Pancreas (tissue), 10 donors: ENCODE measurements around the gene KCNE3. TPM values are rescaled to one million over a fixed set of nuclear protein-coding genes. Genes with fewer than 3 reads are reported as not detected.

Experiments used
- ATAC-seq, 4 donors: fragments of 200-7000 bp; cut with Tn5 transposase; one replicate each; pipeline versions ENCODE4 v1.8.0 to v1.9.1; 2020; ENCODE audit warnings: mild to moderate bottlenecking in 4 of 4, moderate library complexity in 4 of 4
- DNase-seq, 6 donors: peaks; one replicate each; pipeline ENCODE4 v3.0.0-alpha.2; 2020
- FAIRE-seq: peaks from 2 replicates; lab custom pipeline; 2012; peaks lifted over from hg19 to GRCh38; lab: Jason Lieb, UNC
- H3K27ac ChIP-seq, 4 donors: fragments of 200-600 bp; sonication (generic); 1 replicate in 3 of 4; 2 replicates in 1 of 4; pipeline versions ENCODE4 v1.5.0 to v1.8.0; 2020
- H3K27me3 ChIP-seq, 4 donors: fragments of 200-600 bp; one replicate each; pipeline ENCODE4 v1.8.0; 2021
- H3K36me3 ChIP-seq, 3 donors: fragments of 200-600 bp; sonication (generic) in 1 of 3; one replicate each; pipeline versions ENCODE4 v1.5.0 to v1.8.0; 2020 to 2021
- H3K4me1 ChIP-seq, 3 donors: fragments of 200-600 bp; one replicate each; pipeline ENCODE4 v1.8.0; 2021
- H3K4me3 ChIP-seq, 4 donors: fragments of 200-600 bp; sonication (generic) in 2 of 4; one replicate each; pipeline versions ENCODE4 v1.5.0 to v1.8.0; 2020 to 2021
- H3K9me3 ChIP-seq, 4 donors: fragments of 200-600 bp; one replicate each; pipeline ENCODE4 v1.8.0; 2021
- CTCF ChIP-seq, 4 donors: fragments of 200-600 bp; sonication (generic) in 3 of 4; IDR thresholded peaks; one replicate each; pipeline versions ENCODE4 v1.5.0 to v1.8.0; 2021; ENCODE audit warnings: antibody characterized with exemption in 4 of 4
- WGBS, 2 donors: extraction: QIAGEN DNeasy Blood & Tissue Kit; methylation state at CpG; one replicate each; pipeline ENCODE4 v1.1.7; 2013; 5-methylcytosine and 5-hydroxymethylcytosine counted together
- intact Hi-C, 3 donors: fragments of 100-400 bp; cut with DNase I; formaldehyde crosslinking; loops; one replicate each; pipeline versions ENCODE4 v1.11.1 to v1.14.2; 2022
- polyA plus RNA-seq, 2 donors: library from polyadenylated mRNA; stranded (reverse); fragments of 200-250 nt; gene quantifications; one replicate each; pipeline ENCODE4 v1.2.3, GENCODE V29; 2013
- total RNA-seq, 6 donors: library from RNA; stranded (reverse); fragmentation: NEBNext Ultra II Directional in 4 of 6; extraction: Animal tissue kit (Norgen Biotek cat#: 25700) in 4 of 6; gene quantifications; one replicate each; pipeline versions ENCODE4 v1.2.1 to v1.2.4, GENCODE V29; 2021 to 2023
- donor health status: healthy with polysubstance abuse.
- donor health status: DM: no; HTN: no; CAD: no; lungs with moderate emphysema.
- donor health status: DM: no; HTN: no; CAD: no.
- donor health status: control.
- donor health status: control.
- donor health status: Bipolar disorder and iron deficiency.
- donor health status: DM: yes; HTN: yes; CAD: no.
- donor health status: DM: no; HTN: no; CAD: no.
- donor health status: DM: no; HTN: no; CAD: no.
- donor health status: DM: yes; HTN: yes; CAD: no.

KCNE3 gene
- total and polyA plus RNA-seq, 8 donors: 4.1 to 10.9 (median 5.1) TPM

- H3K27ac ChIP-seq: peak overlapping the region in 2 of 4 donors; percentile 81 to 82
- H3K27me3 ChIP-seq: no peaks in the 10 kb centered on the region
- no peaks in the 10 kb centered on the region for H3K9me3 ChIP-seq
- no peak for FAIRE-seq
- peaks cover 0 to 7% (median 4%) of the 10 kb centered on the region in 3 donors for H3K4me1 ChIP-seq
- intact Hi-C loops: loop anchor here in 1 of 3 donors (10.0 kb wide), 1 partner anchor 94 kb away; no protein-coding TSS in a partner anchor
- peak overlapping the region in 1 of 4 donors; percentile 3 for H3K4me3 ChIP-seq
- DNase-seq: no peak
- no peak for TF ChIP-seq CTCF (IDR thresholded peaks at IDR 0.05)
- peak in 3 of 4 donors; percentile 16 to 61 (median 44) for ATAC-seq
- WGBS, 2 donors: 76 to 83% methylated on average over 2 of the region's 2 CpGs
- H3K36me3 ChIP-seq: no peaks in the 10 kb centered on the region
Observed at GRCh38 chr11:74460481-74461154, 6.7 kb downstream of the KCNE3 start.

GRCh38 chr11:74460065-74460464, 7.3 kb downstream of the KCNE3 start:
- 79 to 83% methylated on average over 4 of the region's 4 CpGs for WGBS, 2 donors
- FAIRE-seq: no peak
- Histone ChIP-seq H3K27ac (peak overlapping the region in 1 of 4 donors; percentile 82), H3K4me3 (peak overlapping the region in 1 of 4 donors; percentile 3), H3K9me3 (no peaks in the 10 kb centered on the region), H3K27me3 (no peaks in the 10 kb centered on the region), H3K4me1 (peaks cover 0 to 7% (median 4%) of the 10 kb centered on the region in 3 donors), H3K36me3 (no peaks in the 10 kb centered on the region)
- no peak for ATAC-seq
- TF ChIP-seq CTCF (IDR thresholded peaks at IDR 0.05): no peak
- intact Hi-C loops: loop anchor here in 1 of 3 donors (10.0 kb wide), 1 partner anchor 95 kb away; no protein-coding TSS in a partner anchor
- DNase-seq: no peak

GRCh38 chr11:74459584-74459983, 7.8 kb downstream of the KCNE3 start:
- Histone ChIP-seq H3K9me3 (no peaks in the 10 kb centered on the region), H3K4me1 (peaks cover 0 to 7% (median 4%) of the 10 kb centered on the region in 3 donors), H3K27me3 (no peaks in the 10 kb centered on the region), H3K36me3 (no peaks in the 10 kb centered on the region), H3K27ac (no peak overlapping the region), H3K4me3 (no peak overlapping the region)
- TF ChIP-seq CTCF (IDR thresholded peaks at IDR 0.05): no peak
- ATAC-seq (no peak), DNase-seq (no peak), FAIRE-seq (no peak)
- intact Hi-C loops: no loop called here
- 0% methylated on average over 1 of the region's 1 CpG for WGBS, 2 donors

- intact Hi-C loops: no loop called here
- 79 to 83% methylated on average over 6 of the region's 6 CpGs for WGBS, 2 donors
- FAIRE-seq (no peak), ATAC-seq (no peak), DNase-seq (no peak)
- H3K9me3 ChIP-seq: no peaks in the 10 kb centered on the region
- no peak for TF ChIP-seq CTCF (IDR thresholded peaks at IDR 0.05)
- H3K4me3 ChIP-seq: no peak overlapping the region
- no peaks in the 10 kb centered on the region for H3K27me3 ChIP-seq
- H3K4me1 ChIP-seq: peaks cover 0 to 3% (median 3%) of the 10 kb centered on the region in 3 donors
- H3K27ac ChIP-seq: no peak overlapping the region
- no peaks in the 10 kb centered on the region for H3K36me3 ChIP-seq
Observed at GRCh38 chr11:74457356-74457755, 10.0 kb downstream of the KCNE3 start.
